IMR-90 (cell line): ENCODE results near the gene GRK5. TPM values are rescaled to one million over a fixed set of nuclear protein-coding genes. Genes with fewer than 3 reads are reported as not detected.

Experiments used
- ATAC-seq: fragments of 200-7000 bp; cut with Tn5 transposase; 2 replicates; pipeline ENCODE4 v1.9.1; 2020; ENCODE audit warnings: low read depth, mild to moderate bottlenecking, moderate library complexity
- BruUV-seq: library from RNA; stranded (reverse); fragments of 400-500 nt; replicated peaks from 2 replicates; lab custom pipeline; 2021; lab: Mats Ljungman, UMichigan
- CTCF ChIA-PET: fragments of 300-600 bp; formaldehyde crosslinking; extraction: SDS; loops from one replicate; lab custom pipeline; 2021; ENCODE audit warnings: antibody characterized with exemption; lab: Yijun Ruan, JAX
- POLR2A ChIA-PET: fragments of 300-600 bp; sonication (Branson Sonifier 250); formaldehyde crosslinking; loops from one replicate; lab custom pipeline; 2022; ENCODE audit warnings: antibody characterized with exemption; ENCODE audit not compliant: unreplicated experiment; lab: Charles Lee
- DNase-seq: peaks from one replicate; pipeline ENCODE4 v3.0.0; 2013
- H2AFZ ChIP-seq: replicated peaks from 2 replicates; pipeline ENCODE3; 2013; ENCODE audit warnings: low read length, mild to moderate bottlenecking; ENCODE audit not compliant: poor library complexity
- H2AK5ac ChIP-seq: 2 replicates; pipeline ENCODE4 v1.6.1; 2013; ENCODE audit warnings: low read depth, low read length, inconsistent platforms
- H2AK9ac ChIP-seq: replicated peaks from 2 replicates; pipeline ENCODE3; 2013; ENCODE audit warnings: mild to moderate bottlenecking, low read depth, low read length, moderate library complexity; ENCODE audit not compliant: poor library complexity
- H2BK120ac ChIP-seq: 2 replicates; pipeline ENCODE4 v1.6.1; 2013; ENCODE audit warnings: low read depth, low read length, inconsistent platforms
- H2BK15ac ChIP-seq: 3 replicates; pipeline ENCODE4 v1.6.1; 2013; ENCODE audit warnings: low read depth, low read length, inconsistent platforms
- H2BK20ac ChIP-seq: 2 replicates; pipeline ENCODE4 v1.6.1; 2013; ENCODE audit warnings: low read depth, mild to moderate bottlenecking, inconsistent platforms, low read length, moderate library complexity
- H2BK5ac ChIP-seq: 2 replicates; pipeline ENCODE4 v1.6.1; 2013; ENCODE audit warnings: mild to moderate bottlenecking, low read depth, low read length, inconsistent platforms; ENCODE audit not compliant: poor library complexity, severe bottlenecking
- H3K14ac ChIP-seq: replicated peaks from 2 replicates; pipeline ENCODE4 v1.6.1; 2013; ENCODE audit warnings: low read depth, low read length, inconsistent platforms
- H3K18ac ChIP-seq: 2 replicates; pipeline ENCODE4 v1.6.1; 2013; ENCODE audit warnings: low read depth, low read length, control low read depth
- H3K23ac ChIP-seq: 2 replicates; pipeline ENCODE4 v1.6.1; 2013; ENCODE audit warnings: low read depth, low read length, inconsistent platforms
- H3K27ac ChIP-seq: 2 replicates; pipeline ENCODE4 v1.5.1; 2013; ENCODE audit warnings: mild to moderate bottlenecking, control low read depth, low read length; ENCODE audit not compliant: insufficient read depth
- H3K27me3 ChIP-seq: 2 replicates; pipeline ENCODE4 v1.6.1; 2013; ENCODE audit warnings: low read length; ENCODE audit not compliant: control insufficient read depth, insufficient read depth
- H3K36me3 ChIP-seq: 2 replicates; pipeline ENCODE4 v1.6.1; 2013; ENCODE audit warnings: low read length, mixed read lengths; ENCODE audit not compliant: control insufficient read depth, insufficient read depth
- H3K4ac ChIP-seq: 2 replicates; pipeline ENCODE4 v1.6.1; 2013; ENCODE audit warnings: low read depth, low read length, inconsistent platforms
- H3K4me1 ChIP-seq: 2 replicates; pipeline ENCODE4 v1.6.1; 2013; ENCODE audit warnings: low read length, mixed read lengths; ENCODE audit not compliant: control insufficient read depth, insufficient read depth
- H3K4me2 ChIP-seq: 2 replicates; pipeline ENCODE4 v1.6.1; 2013; ENCODE audit warnings: low read depth, mild to moderate bottlenecking, control low read depth, low read length, moderate library complexity
- H3K4me3 ChIP-seq: 2 replicates; pipeline ENCODE4 v1.5.1; 2013; ENCODE audit warnings: low read depth, mild to moderate bottlenecking, control low read depth, low read length, moderate library complexity; ENCODE audit not compliant: insufficient read depth
- H3K56ac ChIP-seq: 2 replicates; pipeline ENCODE4 v1.6.1; 2013; ENCODE audit warnings: low read length, inconsistent platforms; ENCODE audit not compliant: insufficient read depth; ENCODE audit errors: extremely low read depth
- H3K79me1 ChIP-seq, 2 experiments: 2 replicates each; pipeline ENCODE4 v1.6.1; 2013; ENCODE audit warnings: low read length in 2 of 2, inconsistent platforms in 1 of 2, low read depth in 1 of 2
- H3K9ac ChIP-seq: 2 replicates; pipeline ENCODE4 v1.6.1; 2013; ENCODE audit warnings: low read depth, low read length, control low read depth
- H3K9me1 ChIP-seq: 2 replicates; pipeline ENCODE4 v1.6.1; 2013; ENCODE audit warnings: low read length, inconsistent platforms; ENCODE audit not compliant: insufficient read depth
- H3K9me3 ChIP-seq: 2 replicates; pipeline ENCODE4 v1.6.1; 2013; ENCODE audit warnings: low read length; ENCODE audit not compliant: control insufficient read depth, insufficient read depth
- H4K20me1 ChIP-seq: 2 replicates; pipeline ENCODE4 v1.6.1; 2013; ENCODE audit warnings: low read length, inconsistent platforms; ENCODE audit not compliant: insufficient read depth
- H4K5ac ChIP-seq: 2 replicates; pipeline ENCODE4 v1.6.1; 2013; ENCODE audit warnings: mild to moderate bottlenecking, low read depth, low read length, control low read depth
- H4K8ac ChIP-seq, 2 experiments: 2 replicates each; pipeline ENCODE4 v1.6.1; 2013; ENCODE audit warnings: low read depth in 2 of 2, low read length in 2 of 2, control low read depth in 1 of 2, inconsistent platforms in 1 of 2
- H4K91ac ChIP-seq: 2 replicates; pipeline ENCODE4 v1.6.1; 2013; ENCODE audit warnings: low read depth, low read length, inconsistent platforms; ENCODE audit not compliant: insufficient read depth
- BHLHE40 ChIP-seq: fragments of 150-350 bp; IDR thresholded peaks from 2 replicates; pipeline ENCODE4 v1.6.1; 2016; ENCODE audit warnings: mild to moderate bottlenecking, low read depth, low read length
- CHD1 ChIP-seq: IDR thresholded peaks from 2 replicates; pipeline ENCODE4 v1.6.1; 2012; ENCODE audit warnings: low read depth, low read length, improper control_type of control experiment
- FOS ChIP-seq: fragments of 150-350 bp; IDR thresholded peaks from 2 replicates; pipeline ENCODE4 v1.6.1; 2016; ENCODE audit warnings: low read depth, low read length
- MAFK ChIP-seq: IDR thresholded peaks from 2 replicates; pipeline ENCODE4 v1.6.1; 2012; ENCODE audit warnings: low read depth, low read length, improper control_type of control experiment
- MAZ ChIP-seq: IDR thresholded peaks from 2 replicates; pipeline ENCODE4 v1.6.1; 2012; ENCODE audit warnings: low read depth, mild to moderate bottlenecking, low read length, improper control_type of control experiment, moderate library complexity, borderline replicate concordance
- MXI1 ChIP-seq: IDR thresholded peaks from 2 replicates; pipeline ENCODE4 v1.6.1; 2012; ENCODE audit warnings: low read depth, mild to moderate bottlenecking, low read length, moderate library complexity, borderline replicate concordance
- NFE2L2 ChIP-seq: fragments of 150-350 bp; IDR thresholded peaks from 2 replicates; pipeline ENCODE4 v1.6.1; 2016; ENCODE audit warnings: low read depth, mild to moderate bottlenecking, low read length
- POLR2A ChIP-seq: IDR thresholded peaks from 2 replicates; pipeline ENCODE4 v1.6.1; 2012; ENCODE audit warnings: mild to moderate bottlenecking, low read depth, low read length
- RFX5 ChIP-seq: IDR thresholded peaks from 2 replicates; pipeline ENCODE4 v1.8.0; 2012; ENCODE audit warnings: low read depth, mild to moderate bottlenecking, low read length, moderate library complexity
- SMC3 ChIP-seq: fragments of 150-350 bp; IDR thresholded peaks from 2 replicates; pipeline ENCODE4 v1.6.1; 2016; ENCODE audit warnings: low read depth, mild to moderate bottlenecking, antibody characterized with exemption, low read length, moderate library complexity
- WGBS, 2 experiments: methylation state at CpG; one replicate each; pipeline versions ENCODE4 v1.1.5 to v1.1.7; 2013; ENCODE audit warnings: missing lambda C conversion rate in 2 of 2; ENCODE audit not compliant: insufficient read length in 1 of 2; ENCODE audit errors: extremely low coverage in 2 of 2; 5-methylcytosine and 5-hydroxymethylcytosine counted together
- dilution Hi-C: fragments of 300-500 bp; cut with HindIII; formaldehyde crosslinking; loops from one replicate; pipeline ENCODE4 v1.14.3; 2018; ENCODE audit warnings: low sequenced_read_pairs; ENCODE audit not compliant: unreplicated experiment
- in situ Hi-C: fragments of 300-500 bp; cut with MboI; formaldehyde crosslinking; loops from 3 replicates; pipeline ENCODE4 v1.14.3; 2019; ENCODE audit warnings: low sequenced_read_pairs, inconsistent platforms, mixed read lengths
- intact Hi-C: fragments of 100-400 bp; cut with micrococcal nuclease; formaldehyde crosslinking; loops from 2 replicates; pipeline ENCODE4 v1.10.0; 2022
- polyA plus RNA-seq, 3 experiments: library from polyadenylated mRNA; depleted of rRNA; stranded (reverse); fragments of >200 nt; gene quantifications; 2 replicates each; pipeline ENCODE4 v1.2.3, GENCODE V29; 2012; ENCODE audit warnings: low replicate concordance in 1 of 3
- total RNA-seq: library from RNA; depleted of rRNA; stranded (reverse); fragments of >200 nt; gene quantifications from 2 replicates; pipeline ENCODE4 v1.2.3, GENCODE V29; 2012
- TF ChIP-seq, protein P1 (sequence below): fragments of 150-350 bp; IDR thresholded peaks from 2 replicates; pipeline ENCODE4 v1.6.1; 2017; ENCODE audit warnings: mild to moderate bottlenecking, antibody characterized with exemption, low read length, low read depth
- TF ChIP-seq, protein P2 (sequence below): fragments of 150-350 bp; IDR thresholded peaks from 2 replicates; pipeline ENCODE4 v1.6.1; 2016; ENCODE audit warnings: low read depth, mild to moderate bottlenecking, low read length, moderate library complexity, borderline replicate concordance

The GRK5 gene
- total and polyA plus RNA-seq, 2 of the 4 experiments (the other 2 are of a cell fraction): 12.9 to 16.3 TPM

DNA sequence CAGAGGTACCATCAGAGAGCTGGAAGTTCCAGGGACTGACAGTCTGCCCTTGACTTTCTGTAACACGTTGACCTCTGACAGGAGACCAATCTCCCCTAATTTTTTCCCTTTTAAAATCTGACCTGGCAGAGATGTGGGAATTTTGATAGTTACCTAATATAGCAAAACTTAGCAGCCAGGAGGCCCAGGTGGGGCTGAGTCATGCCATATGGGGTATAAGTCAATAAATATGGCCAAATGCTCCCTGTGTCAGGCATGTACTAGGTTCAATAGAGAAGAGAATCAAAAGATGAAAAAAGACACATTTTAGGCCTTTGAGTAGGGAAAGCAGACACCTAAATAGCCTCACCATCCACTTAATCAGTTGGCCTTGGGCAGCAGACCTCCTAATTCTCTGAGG lies 6.1 kb upstream of the GRK5 start:
- H3K9me3 ChIP-seq: no peaks in the 10 kb centered on the region
- H4K5ac ChIP-seq: no peak overlapping the region
- in situ Hi-C loops (no loop called here), intact Hi-C loops (loop anchor here (5.0 kb wide), 1 partner anchor 451 kb away; the partner anchor contains the start of gene BAG3), dilution Hi-C loops (no loop called here)
- H4K8ac ChIP-seq: no peak overlapping the region
- CTCF ChIA-PET: interaction anchor here (3.7 kb wide), 1 partner anchor 244 kb away, joined by 31 read pairs; no protein-coding TSS in a partner anchor
- no peak overlapping the region for H3K4me3 ChIP-seq
- TF ChIP-seq CHD1 (no peak), NFE2L2 (no peak), SMC3 (no peak), FOS (no peak), MAZ (no peak), MAFK (no peak), MXI1 (no peak), BHLHE40 (no peak), POLR2A (no peak), RFX5 (no peak)
- TF ChIP-seq, protein P1, sequence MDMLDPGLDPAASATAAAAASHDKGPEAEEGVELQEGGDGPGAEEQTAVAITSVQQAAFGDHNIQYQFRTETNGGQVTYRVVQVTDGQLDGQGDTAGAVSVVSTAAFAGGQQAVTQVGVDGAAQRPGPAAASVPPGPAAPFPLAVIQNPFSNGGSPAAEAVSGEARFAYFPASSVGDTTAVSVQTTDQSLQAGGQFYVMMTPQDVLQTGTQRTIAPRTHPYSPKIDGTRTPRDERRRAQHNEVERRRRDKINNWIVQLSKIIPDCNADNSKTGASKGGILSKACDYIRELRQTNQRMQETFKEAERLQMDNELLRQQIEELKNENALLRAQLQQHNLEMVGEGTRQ: no peak
- TF ChIP-seq, protein P2, sequence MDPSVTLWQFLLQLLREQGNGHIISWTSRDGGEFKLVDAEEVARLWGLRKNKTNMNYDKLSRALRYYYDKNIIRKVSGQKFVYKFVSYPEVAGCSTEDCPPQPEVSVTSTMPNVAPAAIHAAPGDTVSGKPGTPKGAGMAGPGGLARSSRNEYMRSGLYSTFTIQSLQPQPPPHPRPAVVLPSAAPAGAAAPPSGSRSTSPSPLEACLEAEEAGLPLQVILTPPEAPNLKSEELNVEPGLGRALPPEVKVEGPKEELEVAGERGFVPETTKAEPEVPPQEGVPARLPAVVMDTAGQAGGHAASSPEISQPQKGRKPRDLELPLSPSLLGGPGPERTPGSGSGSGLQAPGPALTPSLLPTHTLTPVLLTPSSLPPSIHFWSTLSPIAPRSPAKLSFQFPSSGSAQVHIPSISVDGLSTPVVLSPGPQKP: no peak
- peak overlapping the region; percentile 64 for H2BK120ac ChIP-seq
- no peak overlapping the region for H3K56ac ChIP-seq
- H2AK9ac ChIP-seq: no peak overlapping the region
- H3K9ac ChIP-seq: no peak overlapping the region
- H3K4ac ChIP-seq: no peak overlapping the region
- no peak overlapping the region for H4K91ac ChIP-seq
- ATAC-seq (no peak), DNase-seq (no peak)
- H3K36me3 ChIP-seq: no peaks in the 10 kb centered on the region
- H3K14ac ChIP-seq: 0 out of 2 replicates have a peak overlapping the region, but pooled peaks have one; percentile 20
- no CpG with 5 or more reads among the region's 1 CpG for WGBS, 2 experiments
- H3K4me1 ChIP-seq: peaks cover 13% of the 10 kb centered on the region
- H3K23ac ChIP-seq: no peak overlapping the region
- no peak overlapping the region for H3K18ac ChIP-seq
- no peak overlapping the region for H2BK5ac ChIP-seq
- H4K20me1 ChIP-seq: no peaks in the 10 kb centered on the region
- peak overlapping the region; percentile 53; the same call in 1 of the 3 replicates for H2BK15ac ChIP-seq
- H2AFZ ChIP-seq: no peak overlapping the region
- H3K79me1 ChIP-seq: peaks cover 0 to 6% of the 10 kb centered on the region in 2 experiments; a peak in 3 of 4 replicates
- no peaks in the 10 kb centered on the region for H3K9me1 ChIP-seq
- no peak overlapping the region for H3K27ac ChIP-seq
- peak overlapping the region; percentile 9; the same call in 1 of the 2 replicates for H2BK20ac ChIP-seq
- no peaks in the 10 kb centered on the region for H3K27me3 ChIP-seq
- H3K4me2 ChIP-seq: no peak overlapping the region
- H2AK5ac ChIP-seq: peak overlapping the region; percentile 87
- POLR2A ChIA-PET: no interaction called here
- BruUV-seq: no TSS peak
